NCI-H2029 treated with DMSO at 0.1 percent for 48 hours (cell line): ENCODE data around the gene NLN.

Experiments used
- DNase-seq: peaks from one replicate; lab custom pipeline; 2025; lab: John Stamatoyannopoulos, UW

The NLN gene

GRCh38 chr5:65808818-65809217, 86.8 kb downstream of the NLN start:
- no peak for DNase-seq

GRCh38 chr5:65809817-65810531, 88.0 kb downstream of the NLN start:
- DNase-seq, result no peak

GRCh38 chr5:65811004-65811403, 89.0 kb downstream of the NLN start:
- no peak for DNase-seq

GRCh38 chr5:65811885-65812284, 89.9 kb downstream of the NLN start:
- DNase-seq, result no peak

- no peak for DNase-seq
These were observed 90.6 kb downstream of the NLN start for GRCh38 chr5:65812648-65813047.

GRCh38 chr5:65813174-65813573, 91.2 kb downstream of the NLN start:
- no peak for DNase-seq

- DNase-seq, result no peak
These were observed 93.2 kb downstream of the NLN start for GRCh38 chr5:65815161-65815560.

- no peak for DNase-seq
These were observed 94.7 kb downstream of the NLN start for GRCh38 chr5:65816729-65817128.

GRCh38 chr5:65817931-65818330, 95.9 kb downstream of the NLN start:
- DNase-seq, result no peak

- no peak for DNase-seq
These were observed 96.6 kb downstream of the NLN start for GRCh38 chr5:65818592-65818991.

GRCh38 chr5:65819215-65819904, 97.4 kb downstream of the NLN start:
- DNase-seq, result no peak

- DNase-seq, result no peak
These were observed 97.9 kb downstream of the NLN start for GRCh38 chr5:65819905-65820240.

- DNase-seq, result no peak
These were observed 98.4 kb downstream of the NLN start for GRCh38 chr5:65820373-65820772.

GRCh38 chr5:65821966-65822365, 100.0 kb downstream of the NLN start:
- DNase-seq, result no peak

GRCh38 chr5:65822710-65823109, 100.7 kb downstream of the NLN start:
- DNase-seq, result no peak

GRCh38 chr5:65823204-65823603, 101.2 kb downstream of the NLN start:
- DNase-seq, result no peak

GRCh38 chr5:65823845-65824445, 101.9 kb downstream of the NLN start:
- DNase-seq, result no peak

- no peak for DNase-seq
These were observed 103.7 kb downstream of the NLN start for GRCh38 chr5:65825408-65826328.

- DNase-seq, result no peak
These were observed 106.3 kb downstream of the NLN start for GRCh38 chr5:65828022-65828896.

GRCh38 chr5:65830856-65831255, 108.9 kb downstream of the NLN start:
- no peak for DNase-seq

- no peak for DNase-seq
These were observed 109.3 kb downstream of the NLN start for GRCh38 chr5:65831276-65831675.
